ENCODE results near the gene RPS6KB2. TPM values are rescaled to one million over a fixed set of nuclear protein-coding genes. Genes with fewer than 3 reads are reported as not detected.
A peak's percentile ranks its signal among the peaks of the same experiment; 100 is the strongest.

Gene RPS6KB2
- total RNA-seq, 1 donor, result 36.9 TPM

GRCh38 chr11:67381244-67381972 lies 46.9 kb upstream of the RPS6KB2 start:
- Histone ChIP-seq H3K36me3 (ENCODE audit: insufficient read depth, low read length) (no peaks in the 10 kb centered on the region), H3K4me2 (ENCODE audit: insufficient read depth, low read length) (no peak overlapping the region), H2AFZ (ENCODE audit: low read length) (no peak overlapping the region), H3K4me1 (ENCODE audit: insufficient read depth, low read length) (peaks cover 37% of the 10 kb centered on the region), H4K20me1 (ENCODE audit: insufficient read depth, low read length) (no peaks in the 10 kb centered on the region), H3K4me3 (ENCODE audit: insufficient read depth, low read length) (no peak overlapping the region), H3K27ac (ENCODE audit: low read depth, low read length) (no peak overlapping the region), H3K27me3 (ENCODE audit: insufficient read depth, low read length) (no peaks in the 10 kb centered on the region), H3K9me3 (ENCODE audit: low read depth, low read length) (no peaks in the 10 kb centered on the region), H3K79me2 (ENCODE audit: insufficient read depth, low read length) (no peaks in the 10 kb centered on the region)
- peak; percentile 57 for DNase-seq (ENCODE audit: insufficient read length, low spot score, missing footprints)
- TF ChIP-seq CTCF (IDR thresholded peaks at IDR 0.05; ENCODE audit: extremely low read depth, low read depth, low read length), result no peak

GRCh38 chr11:67382276-67383136 lies 45.8 kb upstream of the RPS6KB2 start:
- H3K79me2 ChIP-seq (ENCODE audit: insufficient read depth, low read length), result no peaks in the 10 kb centered on the region
- peak; percentile 97 for DNase-seq (ENCODE audit: insufficient read length, low spot score, missing footprints)
- H3K36me3 ChIP-seq (ENCODE audit: insufficient read depth, low read length), result no peaks in the 10 kb centered on the region
- no peaks in the 10 kb centered on the region for H3K9me3 ChIP-seq (ENCODE audit: low read depth, low read length)
- TF ChIP-seq CTCF (IDR thresholded peaks at IDR 0.05; ENCODE audit: extremely low read depth, low read depth, low read length), result peak; percentile 98
- no peak overlapping the region for H3K4me2 ChIP-seq (ENCODE audit: insufficient read depth, low read length)
- no peak overlapping the region for H3K4me3 ChIP-seq (ENCODE audit: insufficient read depth, low read length)
- H3K27ac ChIP-seq (ENCODE audit: low read depth, low read length), result no peak overlapping the region
- peaks cover 33% of the 10 kb centered on the region for H3K4me1 ChIP-seq (ENCODE audit: insufficient read depth, low read length)
- no peak overlapping the region for H2AFZ ChIP-seq (ENCODE audit: low read length)
- H3K27me3 ChIP-seq (ENCODE audit: insufficient read depth, low read length), result no peaks in the 10 kb centered on the region
- H4K20me1 ChIP-seq (ENCODE audit: insufficient read depth, low read length), result no peaks in the 10 kb centered on the region

- Histone ChIP-seq H3K4me1 (ENCODE audit: insufficient read depth, low read length) (peaks cover 21% of the 10 kb centered on the region), H3K27me3 (ENCODE audit: insufficient read depth, low read length) (no peaks in the 10 kb centered on the region), H3K36me3 (ENCODE audit: insufficient read depth, low read length) (no peaks in the 10 kb centered on the region), H2AFZ (ENCODE audit: low read length) (no peak overlapping the region), H3K4me2 (ENCODE audit: insufficient read depth, low read length) (peak overlapping the region; percentile 42), H4K20me1 (ENCODE audit: insufficient read depth, low read length) (no peaks in the 10 kb centered on the region), H3K4me3 (ENCODE audit: insufficient read depth, low read length) (no peak overlapping the region), H3K79me2 (ENCODE audit: insufficient read depth, low read length) (no peaks in the 10 kb centered on the region), H3K9me3 (ENCODE audit: low read depth, low read length) (no peaks in the 10 kb centered on the region), H3K27ac (ENCODE audit: low read depth, low read length) (peak overlapping the region; percentile 12)
- DNase-seq (ENCODE audit: insufficient read length, low spot score, missing footprints), result peak; percentile 89
- TF ChIP-seq CTCF (IDR thresholded peaks at IDR 0.05; ENCODE audit: extremely low read depth, low read depth, low read length), result no peak
These were observed 43.4 kb upstream of the RPS6KB2 start for GRCh38 chr11:67384851-67385366.

DNA sequence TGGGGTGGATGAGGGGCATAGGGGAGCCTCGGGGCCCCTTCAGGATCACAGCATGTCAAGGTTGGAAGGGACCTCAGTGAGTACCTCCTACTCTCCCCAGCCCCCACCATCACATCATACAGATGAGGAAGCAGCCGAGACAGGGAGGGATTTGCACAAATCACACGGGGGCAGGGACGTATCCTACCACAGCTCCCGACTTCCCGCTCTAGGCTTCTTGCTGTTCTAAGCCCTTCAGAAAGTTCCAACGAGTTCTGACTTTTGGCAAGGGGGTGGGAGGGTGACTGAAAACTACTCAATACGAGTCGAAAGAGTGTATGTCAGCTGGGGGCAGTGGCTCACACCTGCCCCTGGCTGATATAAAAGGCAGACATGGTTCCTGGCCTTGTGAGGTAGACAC lies 41.2 kb upstream of the RPS6KB2 start:
- Histone ChIP-seq H3K36me3 (ENCODE audit: insufficient read depth, low read length) (no peaks in the 10 kb centered on the region), H3K27ac (ENCODE audit: low read depth, low read length) (no peak overlapping the region), H3K4me2 (ENCODE audit: insufficient read depth, low read length) (no peak overlapping the region), H3K9me3 (ENCODE audit: low read depth, low read length) (no peaks in the 10 kb centered on the region), H2AFZ (ENCODE audit: low read length) (no peak overlapping the region), H3K4me1 (ENCODE audit: insufficient read depth, low read length) (peaks cover 24% of the 10 kb centered on the region), H3K4me3 (ENCODE audit: insufficient read depth, low read length) (no peak overlapping the region), H4K20me1 (ENCODE audit: insufficient read depth, low read length) (no peaks in the 10 kb centered on the region), H3K27me3 (ENCODE audit: insufficient read depth, low read length) (no peaks in the 10 kb centered on the region), H3K79me2 (ENCODE audit: insufficient read depth, low read length) (peaks cover 12% of the 10 kb centered on the region)
- no peak for TF ChIP-seq CTCF (IDR thresholded peaks at IDR 0.05; ENCODE audit: extremely low read depth, low read depth, low read length)
- peak; percentile 0 for DNase-seq (ENCODE audit: insufficient read length, low spot score, missing footprints)

All from osteoblast (primary cell).